ENCODE data around the gene ZNF91. TPM values are rescaled to one million over a fixed set of nuclear protein-coding genes. Genes with fewer than 3 reads are reported as not detected.
"Not testable (repeated sequence)": the region's sequence is repeated elsewhere in the genome, so short reads cannot be mapped to it uniquely, and the experiment has no call there.

The ZNF91 gene
- total and polyA plus RNA-seq, 8 donors, result 6.4 to 139 (median 110) TPM

GRCh38 chr19:23401086-23401610 lies 5.9 kb upstream of the ZNF91 start:
- no peaks in the 10 kb centered on the region for H3K36me3 ChIP-seq
- 88 to 95% (median 94%) methylated on average over 4 of the region's 4 CpGs for WGBS, 5 donors
- TF ChIP-seq EP300 (IDR thresholded peaks at IDR 0.05) (no peak), POLR2AphosphoS5 (IDR thresholded peaks at IDR 0.05) (no peak), POLR2A (IDR thresholded peaks at IDR 0.05) (no peak), CTCF (IDR thresholded peaks at IDR 0.05) (no peak)
- no peaks in the 10 kb centered on the region for H3K4me1 ChIP-seq
- intact Hi-C loops (cut with DNase I; ENCODE audit: low total_unique reads), result no loop called here
- no peak overlapping the region for H3K27ac ChIP-seq
- peaks cover 0 to 5% (median 0%) of the 10 kb centered on the region in 4 donors for H3K9me3 ChIP-seq
- no peak overlapping the region for H3K4me3 ChIP-seq
- DNase-seq, result no peak
- H3K27me3 ChIP-seq, result no peaks in the 10 kb centered on the region

DNA sequence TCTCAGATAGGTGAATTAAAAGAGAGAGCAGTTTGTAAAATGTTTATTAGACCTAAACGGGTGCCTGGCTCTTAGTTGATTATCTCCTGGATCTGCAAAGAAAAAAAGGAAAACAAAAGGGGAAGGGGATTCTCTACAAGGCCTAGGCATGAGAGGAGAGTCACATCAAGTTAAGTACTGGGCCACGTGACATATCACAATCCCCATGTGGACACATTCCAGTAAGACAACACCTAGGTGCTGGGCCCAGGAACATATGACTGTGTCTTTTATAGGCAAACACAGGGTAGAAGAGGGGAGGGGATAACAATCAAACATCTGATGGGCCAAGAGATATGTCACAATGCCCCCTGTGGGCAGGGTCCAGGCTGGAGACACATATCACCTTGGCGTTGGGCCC lies 4.2 kb upstream of the ZNF91 start:
- DNase-seq, result no peak
- Histone ChIP-seq H3K9me3 (peaks cover 0 to 5% (median 0%) of the 10 kb centered on the region in 4 donors), H3K4me3 (no peak overlapping the region), H3K36me3 (no peaks in the 10 kb centered on the region), H3K4me1 (peaks cover 0 to 8% (median 6%) of the 10 kb centered on the region in 4 donors), H3K27ac (no peak overlapping the region), H3K27me3 (no peaks in the 10 kb centered on the region)
- 86 to 95% (median 93%) methylated on average over 3 of the region's 3 CpGs for WGBS, 5 donors
- intact Hi-C loops (cut with DNase I; ENCODE audit: low total_unique reads), result loop anchor here (10.0 kb wide), 1 partner anchor 125 kb away; no protein-coding TSS in a partner anchor
- TF ChIP-seq CTCF (IDR thresholded peaks at IDR 0.05), result no peak
- no peak for TF ChIP-seq EP300 (IDR thresholded peaks at IDR 0.05)
- TF ChIP-seq POLR2AphosphoS5 (IDR thresholded peaks at IDR 0.05), result no peak
- no peak for TF ChIP-seq POLR2A (IDR thresholded peaks at IDR 0.05)

- 80 to 86% (median 81%) methylated on average over 10 of the region's 10 CpGs for WGBS, 5 donors
- Histone ChIP-seq H3K27ac (peak overlapping the region in 4 of 5 donors; percentile 93 to 97 (median 96)), H3K4me1 (peaks cover 23 to 45% (median 36%) of the 10 kb centered on the region in 4 donors), H3K4me3 (peak overlapping the region in 3 of 4 donors; percentile 76 to 90 (median 82))
- not testable (repeated sequence) for H3K36me3 ChIP-seq, DNase-seq, H3K27me3 ChIP-seq, H3K9me3 ChIP-seq
- intact Hi-C loops (cut with DNase I; ENCODE audit: low total_unique reads), result loop anchor here (10.0 kb wide), 1 partner anchor 121 kb away; no protein-coding TSS in a partner anchor
Measured at GRCh38 chr19:23395722-23396117, 449 bp upstream of the ZNF91 start.

DNA sequence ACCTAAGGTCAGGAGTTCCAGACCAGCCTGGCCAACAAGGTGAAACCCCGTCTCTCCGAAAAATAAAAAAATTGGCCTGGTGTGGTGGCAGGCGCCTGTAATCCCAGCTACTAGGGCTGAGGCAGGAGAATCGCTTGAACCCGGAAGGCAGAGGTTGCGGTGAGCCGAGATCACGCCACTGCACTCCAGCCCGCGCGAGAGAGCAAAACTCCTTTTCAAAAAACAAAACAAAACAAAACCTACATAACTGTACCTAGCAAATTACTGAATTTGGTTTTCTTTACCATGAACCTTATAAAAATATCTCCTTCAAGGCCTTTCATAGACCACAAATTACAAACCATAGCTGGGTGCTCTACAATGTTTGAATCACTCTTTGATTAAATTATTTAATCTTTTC lies 760 bp downstream of the ZNF91 start:
- TF ChIP-seq POLR2AphosphoS5 (IDR thresholded peaks at IDR 0.05) (no peak), POLR2A (IDR thresholded peaks at IDR 0.05) (no peak), EP300 (IDR thresholded peaks at IDR 0.05) (no peak), CTCF (IDR thresholded peaks at IDR 0.05) (no peak)
- Histone ChIP-seq H3K27me3 (no peaks in the 10 kb centered on the region), H3K27ac (peak overlapping the region; percentile 93 to 97 (median 96)), H3K4me3 (peak overlapping the region; percentile 69 to 90 (median 79)), H3K9me3 (no peaks in the 10 kb centered on the region), H3K4me1 (peaks cover 23 to 56% (median 38%) of the 10 kb centered on the region in 4 donors), H3K36me3 (peaks cover 0 to 14% (median 3%) of the 10 kb centered on the region in 4 donors)
- WGBS, 5 donors, result 0 to 3% (median 2%) methylated on average over 11 of the region's 11 CpGs
- peak; percentile 50 to 78 for DNase-seq
- intact Hi-C loops (cut with DNase I; ENCODE audit: low total_unique reads), result loop anchor here (10.0 kb wide), 1 partner anchor 120 kb away; no protein-coding TSS in a partner anchor

DNA sequence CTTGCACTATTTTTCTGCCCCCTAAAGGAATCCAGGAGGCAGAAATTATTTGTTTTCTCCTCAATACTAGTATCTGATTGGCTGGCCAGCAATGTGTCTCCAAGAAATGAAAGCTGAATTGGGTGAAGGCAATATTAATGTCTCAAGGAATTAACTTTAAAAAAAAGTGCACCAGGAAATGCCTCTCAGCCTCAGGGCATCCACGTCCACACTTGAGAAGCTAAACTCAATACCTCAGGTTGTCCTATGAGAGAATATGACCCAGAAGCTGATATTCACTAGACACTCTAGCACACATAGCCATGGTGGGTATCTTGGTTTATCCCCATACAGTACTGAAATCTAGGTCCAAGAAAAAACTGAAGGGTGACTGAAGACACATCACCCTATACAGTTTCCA lies 2.1 kb downstream of the ZNF91 start:
- intact Hi-C loops (cut with DNase I; ENCODE audit: low total_unique reads), result loop anchor here (10.0 kb wide), 1 partner anchor 118 kb away; no protein-coding TSS in a partner anchor
- peaks cover 23 to 58% (median 40%) of the 10 kb centered on the region in 4 donors for H3K4me1 ChIP-seq

More for the DNA sequence above, 2.1 kb downstream of the ZNF91 start:
- Histone ChIP-seq H3K36me3 (peaks cover under 1 to 28% (median 16%) of the 10 kb centered on the region in 4 donors), H3K9me3 (peaks cover 0 to 8% (median 2%) of the 10 kb centered on the region in 4 donors), H3K4me3 (peak overlapping the region in 1 of 4 donors; percentile 82), H3K27ac (no peak overlapping the region), H3K27me3 (no peaks in the 10 kb centered on the region)
- WGBS, 5 donors, result 67 to 81% (median 72%) methylated on average over 1 of the region's 1 CpG
- DNase-seq, result no peak
- TF ChIP-seq POLR2AphosphoS5 (IDR thresholded peaks at IDR 0.05) (no peak), CTCF (IDR thresholded peaks at IDR 0.05) (no peak), POLR2A (IDR thresholded peaks at IDR 0.05) (no peak), EP300 (IDR thresholded peaks at IDR 0.05) (no peak)
